ENCODE results near the gene ITSN2. TPM values are rescaled to one million over a fixed set of nuclear protein-coding genes. Genes with fewer than 3 reads are reported as not detected.

The ITSN2 gene
- total and polyA plus RNA-seq, 2 of the 8 experiments (the other 6 are each of a cell fraction or from before 2014, with no cell fraction given) = 9.3 to 17.0 TPM

DNA sequence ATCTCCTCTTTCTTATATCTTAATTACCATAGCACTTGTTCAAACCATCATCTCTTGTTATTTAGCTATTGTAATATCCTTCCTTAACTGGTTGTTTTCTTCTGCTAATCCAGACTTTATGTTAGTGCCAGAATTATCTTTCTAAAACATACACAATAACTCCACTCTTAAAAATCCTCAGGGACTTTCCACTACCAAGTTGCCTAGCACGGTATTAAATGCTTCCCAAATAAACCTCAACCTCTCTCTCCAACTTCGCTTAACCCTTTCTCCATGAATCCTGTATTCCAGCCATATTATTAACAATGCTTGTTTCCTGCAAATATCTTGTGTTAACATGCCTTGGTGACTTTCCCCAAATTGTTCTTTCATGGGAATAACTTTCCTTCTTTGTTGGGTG is 101.0 kb downstream of the ITSN2 start:
- H4K8ac ChIP-seq (ENCODE audit: extremely low read depth, insufficient read depth, low read length) = no peak overlapping the region
- H3K4me2 ChIP-seq (ENCODE audit: insufficient read depth in 1 of 2, low read depth in 2 of 2, low read length in 2 of 2) = no peak overlapping the region
- no peak overlapping the region for H3K23ac ChIP-seq (ENCODE audit: insufficient read length)
- no peak overlapping the region for H2AFZ ChIP-seq (ENCODE audit: low read length)
- no peaks in the 10 kb centered on the region for H3K4me1 ChIP-seq (replicated peaks in 1 of 4; ENCODE audit: control insufficient read depth in 3 of 4, insufficient read depth in 4 of 4, low read length in 3 of 4)
- H2BK120ac ChIP-seq (replicated peaks; ENCODE audit: low read depth, low read length) = no peak overlapping the region
- no peak overlapping the region for H3K27ac ChIP-seq (ENCODE audit: low read depth, low read length)
- CTCF ChIA-PET (ENCODE audit: partially characterized antibody) = no interaction called here
- no peak overlapping the region for H3K4me3 ChIP-seq (ENCODE audit: extremely low read depth in 1 of 4, insufficient read depth in 2 of 4, low read depth in 3 of 4, low read length in 4 of 4)
- no peak overlapping the region for H3K4ac ChIP-seq (replicated peaks; ENCODE audit: insufficient read length, low read depth, low read length)
- POLR2A ChIA-PET (ENCODE audit: partially characterized antibody) = no interaction called here
- H4K91ac ChIP-seq (replicated peaks; ENCODE audit: insufficient read length, low read length) = no peak overlapping the region
- no peak overlapping the region for H2AK5ac ChIP-seq (ENCODE audit: low read depth, low read length)
- no peak overlapping the region for H2BK5ac ChIP-seq (ENCODE audit: low read depth, low read length)
- no peaks in the 10 kb centered on the region for H3K79me1 ChIP-seq (ENCODE audit: low read depth, low read length)
- no peak overlapping the region for H3K9ac ChIP-seq (replicated peaks in 1 of 4; ENCODE audit: extremely low read depth in 1 of 4, low read depth in 3 of 4, low read length in 3 of 4)
- no peak for TF ChIP-seq SP2 (IDR thresholded peaks at IDR 0.05; ENCODE audit: low read length)
- TF ChIP-seq EP300 (IDR thresholded peaks at IDR 0.05; ENCODE audit: borderline replicate concordance in 1 of 2, low read depth in 2 of 2, low read length in 2 of 2) = no peak
- TF ChIP-seq SIX5 (IDR thresholded peaks at IDR 0.05; ENCODE audit: low read depth, low read length) = no peak
- no peak for TF ChIP-seq POLR2AphosphoS5 (IDR thresholded peaks at IDR 0.05; ENCODE audit: low read depth, low read length)
- 91 to 100% methylated on average over 1 to 2 of the region's 2 CpGs for WGBS, 2 experiments (ENCODE audit: extremely low coverage in 1 of 2, insufficient coverage in 1 of 2, insufficient read length in 1 of 2, insufficient replicate concordance in 2 of 2, low coverage in 1 of 2, low lambda C conversion rate in 2 of 2, missing lambda C conversion rate in 1 of 2)
- H3K27me3 ChIP-seq (replicated peaks in 1 of 4; ENCODE audit: control insufficient read depth in 3 of 4, extremely low read depth in 1 of 4, insufficient read depth in 3 of 4, low read length in 3 of 4) = no peaks in the 10 kb centered on the region
- H3K36me3 ChIP-seq (ENCODE audit: control insufficient read depth in 2 of 4, insufficient read depth in 4 of 4, low read length in 3 of 4) = peaks cover 0 to 4% (median 0%) of the 10 kb centered on the region in 4 experiments; a peak in 1 of 8 replicates
- no peaks in the 10 kb centered on the region for H3K9me3 ChIP-seq (ENCODE audit: insufficient read depth in 2 of 2, low read depth in 1 of 2, low read length in 1 of 2)
- H4K20me1 ChIP-seq (replicated peaks in 1 of 2; ENCODE audit: control insufficient read depth in 1 of 2, insufficient read depth in 2 of 2, low read length in 2 of 2) = no peaks in the 10 kb centered on the region
- no peak for FAIRE-seq
- no peak overlapping the region for H3K56ac ChIP-seq (replicated peaks; ENCODE audit: insufficient read length, low read depth, low read length)
- no peaks in the 10 kb centered on the region for H3K23me2 ChIP-seq (ENCODE audit: low read depth, low read length)
- H3K79me2 ChIP-seq (ENCODE audit: control insufficient read depth in 1 of 2, insufficient read depth in 2 of 2, low read length in 2 of 2) = no peaks in the 10 kb centered on the region
- no peak overlapping the region for H2BK15ac ChIP-seq (ENCODE audit: low read length)
- no peak for DNase-seq (ENCODE audit: low read depth in 1 of 2, low spot score in 2 of 2)
- no peak overlapping the region for H2BK12ac ChIP-seq (ENCODE audit: low read depth, low read length)
- no peak overlapping the region for H2BK20ac ChIP-seq (ENCODE audit: low read length)
- no peak overlapping the region for H3K14ac ChIP-seq (ENCODE audit: insufficient read length)
- no peak overlapping the region for H4K5ac ChIP-seq (ENCODE audit: insufficient read length, low read depth, low read length)
- no peak overlapping the region for H3K18ac ChIP-seq (ENCODE audit: extremely low read depth, low read length)

All from H1 (cell line).